SK-N-SH treated with all-trans-retinoic acid at 6 μM for 48 hours (cell line): ENCODE data around the gene COQ7.

Experiments used
- ATAC-seq: fragments of 200-7000 bp; cut with Tn5 transposase; 3 replicates; pipeline ENCODE4 v1.9.1; 2020; ENCODE audit warnings: mild to moderate bottlenecking, moderate library complexity
- ARNTL ChIP-seq: fragments of 450-650 bp; formaldehyde crosslinking; IDR thresholded peaks from 2 replicates; pipeline ENCODE4 v1.5.0; 2020; ENCODE audit warnings: low read depth, mild to moderate bottlenecking, moderate library complexity, borderline replicate concordance
- BACH2 ChIP-seq: fragments of 250-450 bp; sonication (Bioruptor Pico); IDR thresholded peaks from 2 replicates; pipeline ENCODE4 v1.9.0; 2021; ENCODE audit warnings: mild to moderate bottlenecking, borderline replicate concordance
- CSDC2 ChIP-seq: fragments of 250-450 bp; sonication (Bioruptor Pico); IDR thresholded peaks from 2 replicates; pipeline ENCODE4 v1.5.0; 2020; ENCODE audit warnings: mild to moderate bottlenecking, moderate library complexity
- CSRNP3 ChIP-seq: fragments of 250-450 bp; sonication (Bioruptor Pico); IDR thresholded peaks from 2 replicates; pipeline ENCODE4 v1.5.1; 2021; ENCODE audit warnings: mild to moderate bottlenecking, moderate library complexity
- ESRRG ChIP-seq: fragments of 250-450 bp; sonication (Bioruptor Pico); IDR thresholded peaks from 2 replicates; pipeline ENCODE4 v1.6.1; 2021; ENCODE audit warnings: mild to moderate bottlenecking
- GLIS3 ChIP-seq: fragments of 250-450 bp; sonication (Bioruptor Pico); IDR thresholded peaks from 2 replicates; pipeline ENCODE4 v1.5.0; 2020; ENCODE audit warnings: mild to moderate bottlenecking, moderate library complexity
- ISL1 ChIP-seq: fragments of 250-450 bp; sonication (Bioruptor Pico); IDR thresholded peaks from 2 replicates; pipeline ENCODE4 v2.1.2; 2022; ENCODE audit warnings: mild to moderate bottlenecking, moderate library complexity
- OSR1 ChIP-seq: fragments of 250-450 bp; sonication (Bioruptor Pico); IDR thresholded peaks from 2 replicates; pipeline ENCODE4 v1.8.0; 2022; ENCODE audit warnings: moderate library complexity, mild to moderate bottlenecking, inconsistent platforms
- PATZ1 ChIP-seq: fragments of 250-450 bp; sonication (Bioruptor Pico); IDR thresholded peaks from 2 replicates; pipeline ENCODE4 v1.8.0; 2020; ENCODE audit warnings: mild to moderate bottlenecking, moderate library complexity, borderline replicate concordance
- PPARA ChIP-seq: fragments of 250-450 bp; sonication (Bioruptor Pico); IDR thresholded peaks from 2 replicates; pipeline ENCODE4 v1.5.0; 2020; ENCODE audit warnings: mild to moderate bottlenecking, borderline replicate concordance
- RARB ChIP-seq: fragments of 250-450 bp; sonication (Bioruptor Pico); IDR thresholded peaks from 2 replicates; pipeline ENCODE4 v1.8.0; 2021; ENCODE audit warnings: mild to moderate bottlenecking, moderate library complexity
- SNAI2 ChIP-seq: fragments of 250-450 bp; sonication (Bioruptor Pico); IDR thresholded peaks from 2 replicates; pipeline ENCODE4 v1.5.0; 2020; ENCODE audit warnings: mild to moderate bottlenecking, moderate library complexity
- TOX ChIP-seq: fragments of 250-450 bp; sonication (Bioruptor Pico); IDR thresholded peaks from 2 replicates; pipeline ENCODE4 v1.8.0; 2021; ENCODE audit warnings: mild to moderate bottlenecking, moderate library complexity, borderline replicate concordance
- TSHZ2 ChIP-seq: fragments of 250-450 bp; sonication (Bioruptor Pico); IDR thresholded peaks from 2 replicates; pipeline ENCODE4 v1.5.0; 2020; ENCODE audit warnings: mild to moderate bottlenecking, moderate library complexity
- ZC3H10 ChIP-seq: fragments of 250-450 bp; sonication (Bioruptor Pico); IDR thresholded peaks from 2 replicates; pipeline ENCODE4 v1.5.1; 2021; ENCODE audit warnings: mild to moderate bottlenecking, moderate library complexity
- ZFP30 ChIP-seq: fragments of 450-650 bp; formaldehyde crosslinking; IDR thresholded peaks from 2 replicates; pipeline ENCODE4 v1.5.0; 2022; ENCODE audit warnings: mild to moderate bottlenecking, moderate library complexity
- ZNF8 ChIP-seq: fragments of 450-650 bp; formaldehyde crosslinking; IDR thresholded peaks from 2 replicates; pipeline ENCODE4 v1.5.0; 2020; ENCODE audit warnings: mild to moderate bottlenecking, moderate library complexity
- TF ChIP-seq, protein P1 (sequence below): fragments of 250-450 bp; sonication (Bioruptor Pico); IDR thresholded peaks from 2 replicates; pipeline ENCODE4 v1.5.1; 2020; ENCODE audit warnings: low read depth, mild to moderate bottlenecking, moderate library complexity
- TF ChIP-seq, protein P2 (sequence below): fragments of 250-450 bp; sonication (Bioruptor Pico); IDR thresholded peaks from 2 replicates; pipeline ENCODE4 v1.8.0; 2021; ENCODE audit warnings: low read depth, mild to moderate bottlenecking, moderate library complexity, borderline replicate concordance

The COQ7 gene

GRCh38 chr16:19105131-19105530 is 37.7 kb downstream of the COQ7 start (continued):
- TF ChIP-seq, protein P1, sequence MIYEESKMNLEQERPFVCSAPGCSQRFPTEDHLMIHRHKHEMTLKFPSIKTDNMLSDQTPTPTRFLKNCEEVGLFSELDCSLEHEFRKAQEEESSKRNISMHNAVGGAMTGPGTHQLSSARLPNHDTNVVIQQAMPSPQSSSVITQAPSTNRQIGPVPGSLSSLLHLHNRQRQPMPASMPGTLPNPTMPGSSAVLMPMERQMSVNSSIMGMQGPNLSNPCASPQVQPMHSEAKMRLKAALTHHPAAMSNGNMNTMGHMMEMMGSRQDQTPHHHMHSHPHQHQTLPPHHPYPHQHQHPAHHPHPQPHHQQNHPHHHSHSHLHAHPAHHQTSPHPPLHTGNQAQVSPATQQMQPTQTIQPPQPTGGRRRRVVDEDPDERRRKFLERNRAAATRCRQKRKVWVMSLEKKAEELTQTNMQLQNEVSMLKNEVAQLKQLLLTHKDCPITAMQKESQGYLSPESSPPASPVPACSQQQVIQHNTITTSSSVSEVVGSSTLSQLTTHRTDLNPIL (CRISPR knock-in tag) = no peak
- TF ChIP-seq, all 23 proteins: peak for 0

DNA sequence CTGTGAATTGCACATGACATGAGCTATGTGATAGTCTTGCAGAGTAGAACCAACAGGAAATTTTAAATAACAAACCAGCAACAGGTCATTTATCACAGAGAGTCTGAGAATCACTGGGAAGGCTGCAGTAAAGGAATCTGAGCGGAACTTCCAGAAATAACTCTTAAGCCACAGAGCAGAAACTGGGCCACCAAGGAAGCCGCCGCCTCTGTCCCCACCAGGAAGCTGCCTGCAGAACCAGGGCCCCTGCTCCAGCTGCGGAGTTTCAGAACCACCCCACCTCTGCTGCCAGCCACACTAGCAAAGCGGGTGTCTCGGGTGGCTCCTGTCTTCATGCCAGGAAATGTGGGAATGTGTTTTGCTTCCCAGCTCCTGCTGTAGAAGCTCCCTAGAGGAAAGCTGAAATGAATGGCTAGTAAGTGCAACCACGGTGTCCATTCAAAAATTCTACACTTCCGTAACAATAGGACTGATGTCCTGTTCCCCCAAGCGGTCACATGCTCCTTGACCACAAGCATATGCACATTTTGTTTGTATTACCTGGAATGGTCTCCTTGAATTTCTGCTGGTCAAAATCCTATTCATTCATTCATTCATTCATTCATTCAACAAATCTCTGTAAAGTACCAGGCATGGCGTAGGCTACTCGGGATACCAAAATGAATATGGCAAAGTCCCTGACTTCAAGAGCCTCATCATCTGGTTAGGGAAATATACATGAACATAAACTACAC is 38.6 kb downstream of the COQ7 start:
- no peak for ATAC-seq
- TF ChIP-seq ISL1 (CRISPR knock-in tag) (no peak), ZFP30 (CRISPR knock-in tag) (no peak), ARNTL (CRISPR knock-in tag) (no peak), PATZ1 (CRISPR knock-in tag) (no peak), ZNF8 (CRISPR knock-in tag) (no peak), ZC3H10 (no peak), CSDC2 (CRISPR knock-in tag) (no peak), PPARA (CRISPR knock-in tag) (no peak), OSR1 (CRISPR knock-in tag) (no peak), GLIS3 (no peak), TSHZ2 (no peak), TOX (CRISPR knock-in tag) (no peak), CSRNP3 (no peak), ESRRG (no peak), RARB (CRISPR knock-in tag) (no peak)
- TF ChIP-seq, protein P2, sequence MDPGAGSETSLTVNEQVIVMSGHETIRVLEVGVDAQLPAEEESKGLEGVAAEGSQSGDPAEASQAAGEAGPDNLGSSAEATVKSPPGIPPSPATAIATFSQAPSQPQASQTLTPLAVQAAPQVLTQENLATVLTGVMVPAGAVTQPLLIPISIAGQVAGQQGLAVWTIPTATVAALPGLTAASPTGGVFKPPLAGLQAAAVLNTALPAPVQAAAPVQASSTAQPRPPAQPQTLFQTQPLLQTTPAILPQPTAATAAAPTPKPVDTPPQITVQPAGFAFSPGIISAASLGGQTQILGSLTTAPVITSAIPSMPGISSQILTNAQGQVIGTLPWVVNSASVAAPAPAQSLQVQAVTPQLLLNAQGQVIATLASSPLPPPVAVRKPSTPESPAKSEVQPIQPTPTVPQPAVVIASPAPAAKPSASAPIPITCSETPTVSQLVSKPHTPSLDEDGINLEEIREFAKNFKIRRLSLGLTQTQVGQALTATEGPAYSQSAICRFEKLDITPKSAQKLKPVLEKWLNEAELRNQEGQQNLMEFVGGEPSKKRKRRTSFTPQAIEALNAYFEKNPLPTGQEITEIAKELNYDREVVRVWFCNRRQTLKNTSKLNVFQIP = no peak
- TF ChIP-seq, protein P1 (CRISPR knock-in tag) = no peak
- TF ChIP-seq, all 23 proteins: peak for 0

DNA sequence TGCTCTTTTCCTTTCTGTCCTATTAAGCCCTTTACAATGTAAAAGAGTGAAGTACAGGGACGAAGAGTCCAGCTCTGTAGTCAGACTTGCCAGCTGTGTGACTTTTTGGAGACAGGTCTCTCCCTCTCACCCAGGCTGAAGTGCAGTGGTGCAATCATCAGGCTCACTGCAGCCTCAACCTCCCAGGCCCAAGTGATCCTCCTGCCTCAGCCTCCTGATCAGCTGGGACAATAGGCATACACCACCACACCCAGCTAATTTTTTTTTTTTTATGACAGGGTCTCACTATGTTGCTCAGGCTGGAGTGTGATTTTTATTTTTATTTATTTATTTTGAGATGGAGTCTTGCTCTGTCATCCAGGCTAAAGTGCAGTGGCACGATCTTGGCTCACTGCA is 39.2 kb downstream of the COQ7 start:
- ATAC-seq = no peak
- no peak for TF ChIP-seq ZFP30 (CRISPR knock-in tag)
- no peak for TF ChIP-seq ARNTL (CRISPR knock-in tag)
- no peak for TF ChIP-seq ZC3H10
- TF ChIP-seq TOX (CRISPR knock-in tag) = no peak
- TF ChIP-seq BACH2 (CRISPR knock-in tag) = no peak
- TF ChIP-seq CSDC2 (CRISPR knock-in tag) = no peak
- no peak for TF ChIP-seq SNAI2
- TF ChIP-seq TSHZ2 = no peak
- TF ChIP-seq RARB (CRISPR knock-in tag) = no peak
- TF ChIP-seq CSRNP3 = no peak
- no peak for TF ChIP-seq ISL1 (CRISPR knock-in tag)
- no peak for TF ChIP-seq ESRRG
